CD4-positive, alpha-beta T cell treated with Interleukin-4 for 1 hour (primary cell): ENCODE results near the gene WNK1.
A peak's percentile ranks its signal among the peaks of the same experiment; 100 is the strongest.
"Not testable (repeated sequence)": the region's sequence is repeated elsewhere in the genome, so short reads cannot be mapped to it uniquely, and the experiment has no call there.

ENCODE experiments used
- DNase-seq, 2 donors: peaks; one replicate each; pipeline ENCODE4 v3.0.0-alpha.2; 2020 to 2022

The WNK1 gene

DNA sequence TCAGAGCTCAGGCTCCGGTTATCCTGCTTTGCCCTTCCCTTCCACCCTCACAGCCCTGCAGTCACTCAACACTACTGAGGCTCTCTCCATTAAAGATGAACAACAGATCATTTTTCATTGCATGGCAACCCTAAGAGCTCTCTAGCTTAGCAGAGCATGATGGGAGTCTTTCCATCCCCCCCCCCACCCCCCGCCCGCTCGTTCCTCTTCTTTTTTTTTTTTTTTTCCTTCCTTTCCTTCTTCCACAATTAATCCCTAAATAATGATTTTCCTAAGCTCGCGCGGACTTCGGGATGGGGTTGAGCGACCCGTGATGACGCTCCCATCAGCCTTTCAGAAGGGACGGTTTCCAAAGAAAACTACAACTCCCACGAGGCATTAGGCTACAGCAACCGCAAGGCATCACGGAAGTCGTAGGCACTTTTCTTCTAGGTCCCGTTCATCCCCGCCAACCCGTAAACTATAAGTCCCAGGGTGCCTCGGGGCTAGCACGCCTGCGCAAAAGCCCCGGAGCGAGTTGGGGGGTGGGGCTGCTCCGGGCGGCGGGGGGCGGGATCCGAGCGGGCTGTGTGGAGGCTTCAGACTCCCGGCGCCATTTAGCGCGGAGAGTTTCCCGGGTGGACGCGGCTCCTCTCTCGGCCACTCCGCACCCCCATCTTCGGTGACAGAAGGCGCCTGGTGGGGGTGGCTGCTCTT is at the start of gene WNK1:
Gene WNK1, plus strand, starts transcription at position 581 of the 696 bp plus-strand sequence. CDS start 987 bp downstream, outside the sequence.
- peak; percentile 97 to 98 for DNase-seq

DNA sequence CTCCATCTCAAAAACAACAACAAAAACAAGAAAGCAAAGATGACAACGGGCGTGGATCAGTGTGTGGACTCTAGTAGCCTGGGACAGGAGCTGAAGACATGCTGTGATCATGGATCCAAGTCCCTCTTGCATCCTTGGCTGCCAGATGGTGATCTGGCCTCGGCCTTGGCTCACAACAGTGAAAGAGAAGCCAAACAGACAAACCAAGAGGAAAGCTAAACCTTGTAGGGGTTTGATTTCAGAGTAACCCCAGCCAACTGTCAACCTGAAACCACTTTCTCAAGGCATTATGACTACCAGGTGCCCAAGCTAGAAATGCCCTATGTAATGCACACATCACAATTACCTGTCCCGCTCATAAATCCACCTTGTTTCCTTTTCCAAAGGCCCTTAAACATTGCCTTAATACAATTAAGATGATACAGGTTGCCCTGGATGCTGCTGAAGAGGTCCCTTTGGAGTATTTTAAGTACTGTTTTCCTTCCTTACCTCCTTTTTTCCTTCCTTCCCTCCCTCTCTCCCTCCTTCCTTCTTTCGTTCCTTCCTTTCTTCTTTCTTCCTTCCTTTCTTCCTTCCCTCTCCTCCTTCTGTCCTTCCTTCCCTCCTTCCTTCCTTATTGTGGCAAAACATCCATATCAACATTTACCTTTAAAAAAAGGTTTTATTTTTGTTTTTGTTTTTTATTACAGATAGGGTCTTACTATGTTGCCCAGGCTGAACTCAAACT is 47.7 kb upstream of the WNK1 start:
- DNase-seq, result no peak

DNA sequence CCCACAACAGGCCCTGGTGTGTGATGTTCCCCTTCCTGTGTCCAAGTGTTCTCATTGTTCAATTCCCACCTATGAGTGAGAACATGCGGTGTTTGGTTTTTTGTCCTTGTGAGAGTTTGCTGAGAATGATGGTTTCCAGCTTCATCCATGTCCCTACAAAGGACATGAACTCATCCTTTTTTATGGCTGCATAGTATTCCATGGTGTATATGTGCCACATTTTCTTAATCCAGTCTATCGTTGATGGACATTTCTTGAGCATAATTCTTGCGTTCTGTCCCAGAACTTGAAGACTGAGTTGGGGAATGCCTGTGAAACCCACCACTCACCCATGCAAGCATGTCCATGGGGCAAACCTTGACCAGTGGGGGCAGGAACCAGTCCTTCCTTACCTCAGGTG is 44.3 kb upstream of the WNK1 start:
- not testable (repeated sequence) for DNase-seq

DNA sequence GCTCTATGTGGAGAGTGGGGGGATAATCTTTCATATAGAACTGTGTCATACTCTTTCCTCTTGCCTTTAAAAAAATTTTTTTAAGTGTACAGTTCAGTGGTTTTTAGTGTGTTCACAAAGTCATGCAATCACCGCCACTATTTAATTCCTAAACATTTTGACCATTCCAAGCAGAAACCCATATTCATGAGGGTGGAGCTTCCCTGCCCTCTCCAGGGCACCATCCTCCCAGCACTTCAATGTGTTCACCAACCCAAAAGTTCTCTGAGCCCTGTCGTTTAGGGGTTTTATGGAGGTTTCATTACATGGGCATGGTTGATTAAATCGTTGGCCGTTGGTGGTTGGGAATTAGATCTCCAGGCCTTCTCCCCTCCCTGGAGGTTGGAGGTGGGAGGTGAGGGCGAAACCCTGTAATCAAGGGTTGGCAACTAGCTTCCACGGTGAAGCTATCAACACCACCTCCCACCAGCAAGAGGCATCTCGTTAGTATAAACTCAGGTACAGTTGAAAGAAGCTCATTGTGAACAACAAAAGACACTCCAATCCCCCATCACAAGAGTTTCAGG is 42.8 kb upstream of the WNK1 start:
- no peak for DNase-seq

DNA sequence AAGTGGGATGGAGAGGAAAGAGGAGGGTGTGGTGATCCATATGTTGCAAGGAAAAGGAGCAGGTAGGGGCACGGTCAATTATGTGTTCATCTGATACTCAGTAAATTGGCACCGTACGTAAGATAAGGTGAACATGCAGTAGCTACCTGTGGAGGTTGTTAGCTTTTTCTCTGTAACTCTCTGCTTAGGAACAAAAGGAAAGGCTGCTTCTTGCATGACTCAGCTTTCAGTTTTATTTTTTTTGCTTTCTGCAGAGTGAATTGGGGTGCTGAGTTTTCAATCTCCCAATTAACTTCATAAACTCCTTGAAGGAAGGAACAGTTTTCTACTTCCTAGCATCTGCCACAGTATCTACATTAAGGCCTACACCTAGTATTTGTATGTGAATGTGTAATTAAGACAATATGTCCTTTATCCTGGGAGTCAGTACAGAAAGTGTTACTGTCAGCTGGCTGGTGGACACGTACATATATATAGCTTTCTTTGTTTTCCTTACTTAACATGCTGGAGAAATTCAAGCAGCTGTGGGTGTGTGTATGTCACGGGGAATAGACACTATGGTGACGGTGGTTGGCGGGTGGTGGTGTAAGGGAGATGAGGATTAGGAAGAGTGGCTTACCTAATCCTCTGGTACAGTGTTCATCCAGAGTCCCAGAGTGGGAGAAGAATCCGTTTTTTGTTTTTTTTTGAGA is 40.1 kb upstream of the WNK1 start:
- DNase-seq, result no peak

DNA sequence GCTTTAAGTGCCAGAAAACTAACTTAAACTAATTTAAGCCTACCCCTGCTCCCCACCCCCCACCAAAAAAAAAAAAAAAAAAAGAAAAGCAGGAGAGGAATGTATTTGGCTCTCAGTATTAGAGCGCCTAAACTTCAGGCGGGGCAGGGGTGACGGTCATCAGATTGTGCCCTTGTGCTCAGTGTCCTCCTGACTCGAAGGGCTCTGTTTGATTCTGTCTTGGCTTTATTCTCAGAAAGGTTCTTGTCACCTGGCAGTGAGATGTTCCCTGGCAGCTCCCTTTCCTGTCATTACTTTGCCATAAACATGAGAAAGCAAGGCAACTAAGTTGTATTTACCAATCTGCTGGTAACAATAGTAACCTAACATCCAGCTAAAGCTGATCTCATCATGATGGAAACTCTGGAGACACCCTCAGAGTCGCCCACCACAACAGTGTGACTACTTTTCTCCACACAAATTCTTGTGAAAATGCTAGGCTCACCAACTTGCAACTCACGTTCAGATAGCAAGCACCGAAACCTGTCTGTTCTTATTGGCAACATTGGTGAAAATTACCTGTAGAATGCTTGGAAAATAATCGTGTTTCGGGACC is 39.0 kb upstream of the WNK1 start:
- DNase-seq, result no peak

DNA sequence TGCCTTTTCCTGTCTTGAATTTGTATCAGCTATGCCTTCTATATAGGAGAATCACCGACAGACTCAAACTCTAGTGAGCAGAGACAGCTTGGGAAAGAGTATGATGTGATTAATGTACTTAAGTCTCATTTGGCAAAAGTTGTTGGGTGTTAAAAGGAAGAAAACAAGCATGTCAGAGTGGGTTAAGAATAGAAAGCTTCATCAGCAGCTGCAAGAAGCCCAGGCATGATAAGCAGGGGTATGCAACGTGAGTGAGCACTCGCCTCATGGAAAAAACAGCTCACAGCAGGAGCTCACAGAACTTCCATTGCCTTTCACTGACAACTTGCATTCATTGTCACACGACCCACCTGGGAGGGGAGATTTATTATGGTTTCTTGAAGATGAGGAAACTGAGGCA is 35.9 kb upstream of the WNK1 start:
- no peak for DNase-seq

DNA sequence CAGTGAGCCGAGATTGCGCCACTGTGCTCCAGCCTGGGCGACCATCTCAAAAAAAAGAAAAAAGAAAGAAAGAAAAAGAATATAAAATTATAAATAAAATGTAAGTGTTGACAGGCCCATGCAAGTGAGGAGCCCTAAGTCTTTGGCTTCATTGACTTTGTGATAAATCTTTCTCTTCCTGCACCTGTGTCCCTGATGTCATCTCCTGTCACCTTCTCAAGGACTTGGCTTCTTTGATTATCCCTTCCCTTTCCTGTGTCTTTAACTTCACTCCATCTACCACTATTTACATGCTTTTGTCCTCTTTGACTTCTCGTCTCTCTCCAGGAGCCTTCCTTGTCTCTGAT is 33.6 kb upstream of the WNK1 start:
- DNase-seq, result no peak

DNA sequence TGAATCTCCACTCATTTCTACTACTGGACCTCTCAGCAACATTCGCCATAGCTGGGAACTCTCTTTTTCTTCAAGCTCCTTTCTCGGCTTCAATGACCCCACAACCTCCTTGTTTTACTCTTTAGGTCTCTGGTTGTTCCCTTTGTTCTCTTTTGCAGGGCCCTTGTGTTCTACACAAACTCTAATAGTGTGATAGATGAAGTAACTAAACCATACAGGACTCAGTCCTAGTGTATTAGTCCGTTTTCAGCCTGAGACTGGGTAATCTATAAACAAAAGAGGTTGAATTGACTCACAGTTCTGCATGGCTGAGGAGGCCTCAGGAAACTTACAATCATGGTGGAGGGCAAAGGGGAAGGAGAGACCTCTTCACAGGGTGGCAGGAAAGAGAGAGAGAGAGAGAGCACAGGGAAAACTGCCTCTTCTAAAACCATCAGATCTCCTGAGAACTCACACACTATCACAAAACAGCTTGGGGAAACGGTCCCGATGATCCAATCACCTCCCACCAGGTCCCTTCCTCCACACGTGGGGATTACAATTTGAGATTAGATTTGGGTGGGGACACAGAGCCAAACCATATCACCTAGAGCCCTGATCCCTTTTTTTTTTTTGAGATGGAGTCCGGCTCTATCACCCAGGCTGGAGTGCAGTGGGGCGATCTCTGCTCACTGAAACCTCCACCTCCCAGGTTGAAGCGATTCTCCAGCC is 32.0 kb upstream of the WNK1 start:
- DNase-seq, result no peak

DNA sequence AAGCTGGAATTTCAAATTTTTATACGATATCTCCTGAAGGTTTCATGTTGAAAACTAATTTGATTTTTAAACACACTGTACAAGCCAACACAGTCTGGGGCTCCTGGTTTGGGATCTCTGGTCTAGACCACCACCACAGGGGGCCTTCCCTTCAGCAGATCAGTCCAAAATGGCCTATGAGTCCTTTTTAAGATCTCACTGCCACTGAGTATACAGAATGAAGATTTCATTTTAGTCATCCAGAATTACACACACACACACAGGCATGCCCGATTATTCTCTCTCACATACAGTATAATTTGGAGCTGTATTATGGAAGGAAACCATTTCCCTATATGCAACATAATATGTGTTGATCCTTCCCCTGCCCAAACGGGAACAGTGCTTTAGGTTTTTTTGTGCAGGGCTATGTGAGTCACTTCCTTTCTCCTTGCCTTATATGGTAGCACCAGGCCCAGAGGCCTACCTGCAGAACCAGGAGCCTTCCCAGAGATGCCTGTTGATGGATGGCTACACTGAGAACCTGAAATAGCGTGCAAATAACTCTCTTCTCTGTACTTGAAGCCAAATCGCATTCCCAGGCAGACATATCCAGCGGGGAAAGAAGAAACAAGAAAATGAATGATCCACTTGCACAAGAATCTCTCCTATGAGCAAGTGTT is 28.1 kb upstream of the WNK1 start:
- DNase-seq, result peak; percentile 26 to 42

DNA sequence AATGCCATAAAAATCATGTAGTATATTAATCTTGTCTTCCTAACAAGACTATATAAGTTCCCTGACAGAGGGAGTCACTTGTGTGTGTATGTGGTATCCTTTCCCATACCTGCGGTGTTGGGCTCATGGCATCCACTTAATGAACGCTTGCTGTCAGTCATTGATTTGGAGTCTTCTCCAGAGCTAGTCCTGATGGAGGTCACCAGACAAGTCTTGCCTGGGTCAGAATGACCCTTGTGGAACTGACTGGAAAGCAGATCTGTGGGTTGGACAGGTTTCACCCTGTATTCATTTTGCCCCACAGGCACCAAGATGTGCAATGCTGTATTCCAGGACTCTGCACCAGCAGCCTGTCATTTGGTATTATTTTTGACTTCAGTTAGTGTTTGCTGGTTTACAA is 27.3 kb upstream of the WNK1 start:
- DNase-seq, result no peak

DNA sequence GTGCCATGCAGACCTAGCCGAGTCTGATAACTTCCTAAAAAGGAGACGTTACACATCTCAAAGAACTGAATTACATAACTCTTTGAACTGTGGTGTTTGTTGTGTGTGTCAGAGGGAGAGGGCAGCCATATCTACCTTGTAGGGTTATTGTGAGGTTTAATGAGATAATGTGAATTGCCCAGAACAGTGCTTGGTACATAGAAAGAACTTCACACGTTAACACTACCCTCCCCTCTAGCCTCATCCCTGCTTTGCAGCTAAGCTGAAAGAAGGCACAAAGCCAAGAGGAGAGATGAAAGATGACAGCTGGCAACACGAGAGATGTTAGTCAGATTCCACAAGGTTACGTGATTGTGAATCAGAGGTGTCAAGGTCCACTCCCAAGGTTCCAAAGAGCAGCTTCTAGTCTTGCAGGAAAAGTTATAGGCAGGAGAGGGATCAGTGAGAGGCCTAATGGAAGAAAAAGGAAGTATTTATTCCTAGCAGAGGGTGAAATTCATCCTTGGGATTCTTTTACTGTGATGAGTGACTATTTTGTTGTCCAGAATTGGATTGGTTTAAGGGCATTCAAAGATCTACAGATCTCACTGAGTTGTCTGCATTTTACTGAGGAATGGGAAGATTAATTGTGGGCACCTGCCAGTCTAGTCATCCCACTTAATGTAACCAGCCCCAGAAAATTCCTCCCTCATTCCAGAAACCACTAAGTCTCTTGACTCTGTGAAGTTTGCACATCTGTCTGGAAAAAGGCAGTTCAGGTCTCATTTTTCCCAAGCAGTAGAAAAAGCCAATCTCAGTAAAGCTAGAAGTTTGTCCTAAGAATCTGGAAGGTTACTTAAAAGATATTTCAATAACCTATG is 25.9 kb upstream of the WNK1 start:
- DNase-seq, result peak in 1 of 2 donors; percentile 36

DNA sequence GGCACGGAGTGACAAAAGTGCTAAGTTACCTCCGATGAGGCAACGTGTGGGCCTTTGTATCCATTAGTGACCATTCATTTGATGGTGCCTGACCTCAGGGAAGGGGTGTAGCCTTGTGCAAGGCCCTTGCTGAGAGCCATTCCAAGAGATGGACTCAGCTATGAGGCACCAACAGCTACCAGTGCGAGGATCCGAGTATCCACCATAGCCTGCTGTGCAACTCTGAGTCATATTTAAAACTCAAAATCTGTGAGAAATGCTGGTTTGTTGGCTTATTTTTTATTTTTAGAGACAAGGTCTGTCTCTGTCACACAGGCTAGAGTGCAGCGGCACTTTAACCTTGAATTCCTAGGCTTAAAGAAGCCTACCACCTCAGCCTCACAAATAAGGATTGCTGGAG is 25.1 kb upstream of the WNK1 start:
- DNase-seq, result no peak

DNA sequence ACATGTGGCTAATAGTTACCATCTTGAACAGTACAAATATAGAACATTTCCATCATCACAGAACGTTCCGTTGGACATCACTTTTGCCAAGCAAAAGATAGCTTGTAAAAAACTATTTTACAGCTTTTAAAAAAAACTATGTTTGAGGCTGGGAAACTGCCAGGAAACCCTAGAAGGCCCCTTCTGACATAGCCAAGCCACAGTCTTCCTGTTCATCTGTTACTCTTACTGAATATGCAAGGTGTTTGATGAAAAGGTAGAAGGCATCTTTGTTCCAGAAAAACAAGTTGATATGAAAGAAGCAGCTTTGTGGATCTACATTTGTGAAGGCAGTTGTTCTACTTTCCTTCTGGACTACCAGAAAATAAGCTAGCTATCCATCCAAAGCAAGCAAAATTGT is 23.6 kb upstream of the WNK1 start:
- peak; percentile 28 to 67 for DNase-seq

DNA sequence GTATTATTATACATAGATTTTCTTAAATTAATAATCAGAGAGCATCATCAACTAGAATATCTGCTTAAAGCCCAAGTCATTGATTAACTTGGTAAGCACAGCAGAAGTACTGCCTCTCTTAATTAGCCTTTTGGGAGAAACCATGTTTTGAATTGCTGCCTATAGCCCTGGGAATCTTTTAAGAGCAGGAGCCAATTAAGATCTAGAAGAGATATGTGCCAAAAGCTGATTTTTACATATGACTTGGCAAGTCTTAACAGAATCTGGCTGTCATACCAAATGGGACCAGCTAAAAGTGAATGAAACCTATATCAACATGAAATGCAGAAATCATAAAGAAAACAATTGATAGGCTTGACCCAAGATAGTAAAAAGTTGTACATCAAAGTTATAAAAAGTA is 23.2 kb upstream of the WNK1 start:
- DNase-seq, result no peak

DNA sequence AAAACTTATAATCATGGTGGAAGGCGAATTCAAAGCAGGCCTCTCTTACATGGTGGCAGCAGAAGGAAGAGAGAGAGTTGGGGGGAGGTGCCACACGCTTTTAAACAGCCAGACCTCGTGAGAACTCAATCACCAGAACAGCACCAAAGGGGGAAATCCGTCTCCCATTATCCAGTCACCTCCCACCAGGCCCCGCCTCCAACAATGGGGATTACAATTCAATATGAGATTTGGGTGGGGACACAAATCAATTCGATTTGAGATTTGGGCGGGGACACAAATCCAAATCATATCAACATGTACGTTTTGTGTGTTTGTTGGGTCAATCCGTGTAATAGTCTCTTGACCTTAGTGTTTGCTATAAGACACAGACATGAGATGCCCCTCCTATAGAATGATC is 21.8 kb upstream of the WNK1 start:
- no peak for DNase-seq

DNA sequence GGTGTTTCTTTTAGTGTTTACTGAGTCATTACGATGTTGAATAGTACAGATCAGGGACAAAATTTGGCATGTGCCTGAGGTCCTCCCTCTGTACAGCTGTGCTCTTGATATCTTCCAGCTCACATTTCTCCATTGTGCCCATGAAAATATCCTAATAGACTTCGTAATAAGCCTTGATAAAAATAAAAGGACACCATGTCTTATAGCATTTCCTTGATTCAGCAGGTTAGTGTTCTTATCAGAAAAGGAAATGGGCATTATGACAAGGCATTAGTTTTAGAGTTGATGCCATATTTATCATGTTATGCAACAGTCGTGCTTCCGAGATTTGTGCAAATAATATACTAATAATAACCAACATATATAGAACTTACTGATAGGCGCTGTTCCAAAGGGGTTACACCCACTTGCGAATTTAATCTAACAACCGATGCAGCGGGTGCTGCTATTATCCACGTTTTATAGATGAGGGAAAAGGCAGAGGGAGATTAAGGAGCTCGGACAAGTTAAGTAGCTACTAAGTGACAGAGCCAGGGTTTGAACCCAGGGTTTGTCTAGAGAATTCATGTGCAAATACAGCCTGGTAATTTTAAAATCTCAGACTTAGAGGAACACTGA is 15.1 kb upstream of the WNK1 start:
- no peak for DNase-seq

DNA sequence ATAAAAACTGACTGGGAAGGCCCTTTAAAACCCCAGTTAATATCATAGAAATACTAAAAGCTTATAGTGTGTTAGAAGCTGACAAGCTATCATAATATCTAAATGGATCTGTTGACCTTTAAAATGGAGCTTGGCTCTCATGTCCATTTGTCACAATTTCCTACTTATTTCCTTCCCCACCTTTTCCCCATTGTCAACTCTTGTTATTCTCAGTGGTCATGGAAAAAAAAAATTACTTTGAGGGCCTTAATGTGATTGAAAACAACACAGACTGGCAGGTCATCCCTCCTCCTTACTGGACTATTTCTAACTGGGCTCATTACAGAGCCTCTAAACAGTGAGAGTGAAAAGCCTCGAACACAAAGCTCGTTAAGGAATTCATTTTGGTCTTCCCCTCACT is 13.7 kb upstream of the WNK1 start:
- no peak for DNase-seq

DNA sequence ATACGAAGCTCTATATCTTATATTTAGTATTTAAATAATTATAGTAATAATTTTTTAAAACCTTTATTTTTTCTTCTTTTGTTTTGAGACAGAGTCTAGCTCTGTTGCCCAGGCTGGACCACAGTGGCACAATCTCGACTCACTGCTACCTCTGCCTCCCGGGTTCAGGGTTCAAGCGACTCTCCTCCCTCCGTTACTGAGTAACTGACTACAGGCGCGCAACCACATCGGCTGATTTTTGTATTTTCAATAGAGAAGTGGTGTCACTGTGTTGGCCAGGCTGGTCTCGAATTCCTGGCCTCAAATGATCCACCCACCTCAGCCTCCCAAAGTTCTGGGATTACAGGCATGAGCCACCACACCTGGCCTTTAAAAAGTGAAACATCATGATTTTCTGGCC is 13.0 kb upstream of the WNK1 start:
- no peak for DNase-seq

DNA sequence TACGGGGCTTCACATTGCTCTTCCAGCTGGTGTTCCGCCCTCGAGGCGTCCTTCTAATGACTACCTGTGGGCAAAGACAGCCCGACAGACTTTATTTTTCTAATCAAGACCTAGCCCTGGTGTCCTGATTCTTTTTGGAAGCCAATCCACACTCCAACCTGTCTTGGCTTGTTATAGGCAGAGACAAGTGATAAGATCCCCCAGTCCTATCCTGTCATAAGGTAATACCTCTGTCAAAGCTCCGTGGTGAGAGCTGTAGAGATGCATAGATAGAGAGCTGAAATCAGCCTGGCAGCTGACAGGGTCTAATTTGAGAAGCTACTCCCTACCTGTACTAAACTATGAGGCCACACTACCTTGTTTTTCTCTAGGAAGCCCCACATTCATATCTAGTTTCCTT is 11.5 kb upstream of the WNK1 start:
- DNase-seq, result no peak
